ENCODE data around the gene MAD1L1.

The MAD1L1 gene

DNA sequence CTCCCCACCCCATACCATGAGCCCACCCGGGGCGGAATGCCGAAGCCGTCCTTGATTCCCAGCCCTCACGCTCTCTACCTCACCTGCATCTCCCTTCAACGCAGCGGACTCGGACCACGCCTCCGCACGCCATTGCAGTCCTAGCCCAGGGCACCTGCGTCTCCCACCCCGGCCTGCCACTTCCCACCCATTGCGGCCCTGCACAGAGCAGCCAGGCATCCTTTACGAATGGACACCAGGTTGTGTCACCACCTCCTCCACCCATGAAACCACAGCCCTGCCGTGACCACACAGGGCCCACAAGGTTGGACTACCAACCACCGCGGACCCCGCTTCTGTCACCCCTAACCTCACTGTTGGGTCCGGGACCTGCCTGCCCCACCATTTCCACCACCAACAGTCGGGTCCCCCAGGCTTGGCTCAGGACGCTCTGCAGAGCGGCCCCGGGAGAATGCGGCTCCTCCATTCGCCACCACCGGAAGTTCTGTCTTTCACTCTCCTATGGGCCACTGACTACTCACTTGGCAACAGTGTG lies 232.5 kb downstream of the MAD1L1 start:
- Histone ChIP-seq H3K4me1 (ENCODE audit: control insufficient read depth, insufficient read depth, low read length) (no peaks in the 10 kb centered on the region), H3K4me3 (ENCODE audit: low read depth, low read length) (no peak overlapping the region), H3K9me3 (ENCODE audit: control insufficient read depth, insufficient read depth, low read depth, low read length) (no peaks in the 10 kb centered on the region), H3K27ac (ENCODE audit: extremely low read depth, low read depth, low read length) (no peak overlapping the region), H3K36me3 (ENCODE audit: control insufficient read depth in 2 of 2, insufficient read depth in 1 of 2, low read length in 2 of 2) (peaks cover 0 to 4% of the 10 kb centered on the region in 2 experiments; a peak in 1 of 3 replicates)
- TF ChIP-seq ZNF555 (tag by site-specific recombination; conservative IDR thresholded peaks at IDR 0.05) (no peak), ZFP3 (tag by site-specific recombination; IDR thresholded peaks at IDR 0.05; ENCODE audit: low read depth) (no peak), ZFP41 (tag by site-specific recombination; IDR thresholded peaks at IDR 0.05; ENCODE audit: borderline replicate concordance) (no peak), ZNF658 (tag by site-specific recombination; IDR thresholded peaks at IDR 0.05) (no peak), OVOL3 (tag by site-specific recombination; IDR thresholded peaks at IDR 0.05) (no peak), ZNF785 (tag by site-specific recombination; IDR thresholded peaks at IDR 0.05) (no peak)
- TF ChIP-seq, protein P1, sequence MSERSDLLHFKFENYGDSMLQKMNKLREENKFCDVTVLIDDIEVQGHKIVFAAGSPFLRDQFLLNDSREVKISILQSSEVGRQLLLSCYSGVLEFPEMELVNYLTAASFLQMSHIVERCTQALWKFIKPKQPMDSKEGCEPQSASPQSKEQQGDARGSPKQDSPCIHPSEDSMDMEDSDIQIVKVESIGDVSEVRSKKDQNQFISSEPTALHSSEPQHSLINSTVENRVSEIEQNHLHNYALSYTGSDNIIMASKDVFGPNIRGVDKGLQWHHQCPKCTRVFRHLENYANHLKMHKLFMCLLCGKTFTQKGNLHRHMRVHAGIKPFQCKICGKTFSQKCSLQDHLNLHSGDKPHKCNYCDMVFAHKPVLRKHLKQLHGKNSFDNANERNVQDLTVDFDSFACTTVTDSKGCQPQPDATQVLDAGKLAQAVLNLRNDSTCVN (tag by site-specific recombination; optimal IDR thresholded peaks at IDR 0.05), result no peak
- TF ChIP-seq, protein P2, sequence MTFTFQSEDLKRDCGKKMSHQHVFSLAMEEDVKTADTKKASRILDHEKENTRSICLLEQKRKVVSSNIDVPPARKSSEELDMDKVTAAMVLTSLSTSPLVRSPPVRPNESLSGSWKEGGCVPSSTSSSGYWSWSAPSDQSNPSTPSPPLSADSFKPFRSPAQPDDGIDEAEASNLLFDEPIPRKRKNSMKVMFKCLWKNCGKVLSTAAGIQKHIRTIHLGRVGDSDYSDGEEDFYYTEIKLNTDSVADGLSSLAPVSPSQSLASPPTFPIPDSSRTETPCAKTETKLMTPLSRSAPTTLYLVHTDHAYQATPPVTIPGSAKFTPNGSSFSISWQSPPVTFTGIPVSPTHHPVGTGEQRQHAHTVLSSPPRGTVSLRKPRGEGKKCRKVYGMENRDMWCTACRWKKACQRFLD (tag by site-specific recombination; IDR thresholded peaks at IDR 0.05), result no peak
- TF ChIP-seq, protein P3, sequence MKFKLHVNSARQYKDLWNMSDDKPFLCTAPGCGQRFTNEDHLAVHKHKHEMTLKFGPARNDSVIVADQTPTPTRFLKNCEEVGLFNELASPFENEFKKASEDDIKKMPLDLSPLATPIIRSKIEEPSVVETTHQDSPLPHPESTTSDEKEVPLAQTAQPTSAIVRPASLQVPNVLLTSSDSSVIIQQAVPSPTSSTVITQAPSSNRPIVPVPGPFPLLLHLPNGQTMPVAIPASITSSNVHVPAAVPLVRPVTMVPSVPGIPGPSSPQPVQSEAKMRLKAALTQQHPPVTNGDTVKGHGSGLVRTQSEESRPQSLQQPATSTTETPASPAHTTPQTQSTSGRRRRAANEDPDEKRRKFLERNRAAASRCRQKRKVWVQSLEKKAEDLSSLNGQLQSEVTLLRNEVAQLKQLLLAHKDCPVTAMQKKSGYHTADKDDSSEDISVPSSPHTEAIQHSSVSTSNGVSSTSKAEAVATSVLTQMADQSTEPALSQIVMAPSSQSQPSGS (tag by site-specific recombination; IDR thresholded peaks at IDR 0.05; ENCODE audit: low read depth), result no peak
- CTCF ChIA-PET, result no interaction called here
- POLR2A ChIA-PET, result no interaction called here

DNA sequence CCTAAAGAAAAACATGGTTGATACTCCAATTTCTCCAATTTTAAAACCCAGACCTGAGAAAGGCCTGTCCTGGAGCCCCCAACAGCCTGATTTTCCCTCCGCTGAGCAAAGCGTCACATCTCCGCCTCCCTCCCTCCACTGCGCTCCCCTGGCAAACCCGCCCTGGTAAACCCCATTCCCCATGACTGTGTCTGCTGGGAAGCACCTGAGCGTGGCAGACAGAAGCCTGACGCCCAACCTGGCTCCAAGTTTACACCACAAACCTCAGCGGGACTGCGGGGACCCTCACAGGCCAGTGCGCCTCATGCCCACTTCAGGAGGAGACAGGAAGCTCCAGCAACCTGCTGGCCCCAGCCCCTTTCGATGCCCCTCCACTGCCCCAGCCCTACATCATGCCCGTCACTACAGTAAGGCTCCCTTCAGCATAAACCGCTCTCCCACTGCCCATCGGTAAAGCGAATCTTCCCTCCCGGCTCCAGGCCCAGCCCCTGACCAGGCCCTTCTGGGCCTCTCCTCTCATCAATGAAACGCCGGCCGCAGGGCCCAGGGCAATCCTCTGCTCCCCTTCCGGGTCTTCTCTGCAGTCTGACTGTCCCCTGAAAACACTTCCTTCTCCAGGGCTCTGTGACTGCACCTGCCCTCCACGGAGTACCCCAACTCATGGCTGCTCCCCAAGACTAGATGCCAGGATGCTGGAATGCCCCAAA lies 233.3 kb downstream of the MAD1L1 start:
- ChIA-PET CTCF (no interaction called here), POLR2A (no interaction called here)
- Histone ChIP-seq H3K36me3 (ENCODE audit: control insufficient read depth in 2 of 2, insufficient read depth in 1 of 2, low read length in 2 of 2) (peaks cover 0 to 1% of the 10 kb centered on the region in 2 experiments; a peak in 1 of 3 replicates), H3K4me3 (ENCODE audit: low read depth, low read length) (no peak overlapping the region), H3K27ac (ENCODE audit: extremely low read depth, low read depth, low read length) (no peak overlapping the region), H3K4me1 (ENCODE audit: control insufficient read depth, insufficient read depth, low read length) (no peaks in the 10 kb centered on the region), H3K9me3 (ENCODE audit: control insufficient read depth, insufficient read depth, low read depth, low read length) (no peaks in the 10 kb centered on the region)
- TF ChIP-seq ZFP37 (tag by site-specific recombination; IDR thresholded peaks at IDR 0.05) (no peak), ZNF23 (tag by site-specific recombination; IDR thresholded peaks at IDR 0.05; ENCODE audit: borderline replicate concordance) (no peak), ZNF16 (tag by site-specific recombination; IDR thresholded peaks at IDR 0.05; ENCODE audit: low read depth) (no peak), ZNF223 (tag by site-specific recombination; IDR thresholded peaks at IDR 0.05) (no peak), ZNF10 (tag by site-specific recombination; IDR thresholded peaks at IDR 0.05) (no peak), ZNF175 (tag by site-specific recombination; IDR thresholded peaks at IDR 0.05) (no peak), ZNF530 (tag by site-specific recombination; IDR thresholded peaks at IDR 0.05; ENCODE audit: low read depth) (no peak), KLF7 (tag by site-specific recombination; IDR thresholded peaks at IDR 0.05; ENCODE audit: borderline replicate concordance) (no peak)
- TF ChIP-seq, protein P4, sequence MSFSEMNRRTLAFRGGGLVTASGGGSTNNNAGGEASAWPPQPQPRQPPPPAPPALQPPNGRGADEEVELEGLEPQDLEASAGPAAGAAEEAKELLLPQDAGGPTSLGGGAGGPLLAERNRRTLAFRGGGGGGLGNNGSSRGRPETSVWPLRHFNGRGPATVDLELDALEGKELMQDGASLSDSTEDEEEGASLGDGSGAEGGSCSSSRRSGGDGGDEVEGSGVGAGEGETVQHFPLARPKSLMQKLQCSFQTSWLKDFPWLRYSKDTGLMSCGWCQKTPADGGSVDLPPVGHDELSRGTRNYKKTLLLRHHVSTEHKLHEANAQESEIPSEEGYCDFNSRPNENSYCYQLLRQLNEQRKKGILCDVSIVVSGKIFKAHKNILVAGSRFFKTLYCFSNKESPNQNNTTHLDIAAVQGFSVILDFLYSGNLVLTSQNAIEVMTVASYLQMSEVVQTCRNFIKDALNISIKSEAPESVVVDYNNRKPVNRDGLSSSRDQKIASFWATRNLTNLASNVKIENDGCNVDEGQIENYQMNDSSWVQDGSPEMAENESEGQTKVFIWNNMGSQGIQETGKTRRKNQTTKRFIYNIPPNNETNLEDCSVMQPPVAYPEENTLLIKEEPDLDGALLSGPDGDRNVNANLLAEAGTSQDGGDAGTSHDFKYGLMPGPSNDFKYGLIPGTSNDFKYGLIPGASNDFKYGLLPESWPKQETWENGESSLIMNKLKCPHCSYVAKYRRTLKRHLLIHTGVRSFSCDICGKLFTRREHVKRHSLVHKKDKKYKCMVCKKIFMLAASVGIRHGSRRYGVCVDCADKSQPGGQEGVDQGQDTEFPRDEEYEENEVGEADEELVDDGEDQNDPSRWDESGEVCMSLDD (tag by site-specific recombination; IDR thresholded peaks at IDR 0.05), result no peak
- TF ChIP-seq, protein P5, sequence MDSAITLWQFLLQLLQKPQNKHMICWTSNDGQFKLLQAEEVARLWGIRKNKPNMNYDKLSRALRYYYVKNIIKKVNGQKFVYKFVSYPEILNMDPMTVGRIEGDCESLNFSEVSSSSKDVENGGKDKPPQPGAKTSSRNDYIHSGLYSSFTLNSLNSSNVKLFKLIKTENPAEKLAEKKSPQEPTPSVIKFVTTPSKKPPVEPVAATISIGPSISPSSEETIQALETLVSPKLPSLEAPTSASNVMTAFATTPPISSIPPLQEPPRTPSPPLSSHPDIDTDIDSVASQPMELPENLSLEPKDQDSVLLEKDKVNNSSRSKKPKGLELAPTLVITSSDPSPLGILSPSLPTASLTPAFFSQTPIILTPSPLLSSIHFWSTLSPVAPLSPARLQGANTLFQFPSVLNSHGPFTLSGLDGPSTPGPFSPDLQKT (IDR thresholded peaks at IDR 0.05; ENCODE audit: borderline replicate concordance, low read depth, low read length), result no peak

Measured in HEK293 (cell line).